Parathyroid adenoma (tissue), 2 donors: Measurements from ENCODE around the gene DRAP1.

ENCODE experiments used
- H2AFZ ChIP-seq: fragments of 300-600 bp; sonication (generic); one replicate; pipeline ENCODE4 v1.7.0; 2017; ENCODE audit warnings: antibody characterized with exemption, mild to moderate bottlenecking
- H3K27ac ChIP-seq: fragments of 300-600 bp; sonication (generic); one replicate; pipeline ENCODE4 v1.7.0; 2017
- H3K27me3 ChIP-seq: fragments of 300-600 bp; sonication (generic); one replicate; pipeline ENCODE4 v1.7.0; 2017; ENCODE audit warnings: low read length; ENCODE audit not compliant: control insufficient read depth, insufficient read depth
- H3K36me3 ChIP-seq: fragments of 300-600 bp; sonication (generic); one replicate; pipeline ENCODE4 v1.7.0; 2017; ENCODE audit warnings: low read length; ENCODE audit not compliant: control insufficient read depth, insufficient read depth
- H3K4me1 ChIP-seq: fragments of 300-600 bp; sonication (generic); one replicate; pipeline ENCODE4 v1.7.0; 2017; ENCODE audit warnings: control low read depth
- H3K4me2 ChIP-seq: fragments of 300-600 bp; sonication (generic); one replicate; pipeline ENCODE4 v1.7.0; 2017; ENCODE audit warnings: low read length
- H3K4me3 ChIP-seq: fragments of 300-600 bp; sonication (generic); one replicate; pipeline ENCODE4 v1.7.0; 2017; ENCODE audit warnings: low read depth, low read length
- H3K79me2 ChIP-seq: fragments of 300-600 bp; sonication (generic); one replicate; pipeline ENCODE4 v1.7.0; 2017; ENCODE audit warnings: control low read depth
- H3K9ac ChIP-seq: fragments of 300-600 bp; sonication (generic); one replicate; pipeline ENCODE4 v1.7.0; 2017; ENCODE audit warnings: mild to moderate bottlenecking
- H3K9me3 ChIP-seq: fragments of 300-600 bp; sonication (generic); one replicate; pipeline ENCODE4 v1.7.0; 2017; ENCODE audit warnings: low read length; ENCODE audit not compliant: control insufficient read depth
- TF ChIP-seq, protein P1 (sequence below): fragments of 300-600 bp; sonication (generic); IDR thresholded peaks from one replicate; pipeline ENCODE4 v1.7.0; 2017; ENCODE audit warnings: antibody characterized with exemption, mild to moderate bottlenecking
- donor health status: primary hyperparathyroidism.

Gene DRAP1

DNA sequence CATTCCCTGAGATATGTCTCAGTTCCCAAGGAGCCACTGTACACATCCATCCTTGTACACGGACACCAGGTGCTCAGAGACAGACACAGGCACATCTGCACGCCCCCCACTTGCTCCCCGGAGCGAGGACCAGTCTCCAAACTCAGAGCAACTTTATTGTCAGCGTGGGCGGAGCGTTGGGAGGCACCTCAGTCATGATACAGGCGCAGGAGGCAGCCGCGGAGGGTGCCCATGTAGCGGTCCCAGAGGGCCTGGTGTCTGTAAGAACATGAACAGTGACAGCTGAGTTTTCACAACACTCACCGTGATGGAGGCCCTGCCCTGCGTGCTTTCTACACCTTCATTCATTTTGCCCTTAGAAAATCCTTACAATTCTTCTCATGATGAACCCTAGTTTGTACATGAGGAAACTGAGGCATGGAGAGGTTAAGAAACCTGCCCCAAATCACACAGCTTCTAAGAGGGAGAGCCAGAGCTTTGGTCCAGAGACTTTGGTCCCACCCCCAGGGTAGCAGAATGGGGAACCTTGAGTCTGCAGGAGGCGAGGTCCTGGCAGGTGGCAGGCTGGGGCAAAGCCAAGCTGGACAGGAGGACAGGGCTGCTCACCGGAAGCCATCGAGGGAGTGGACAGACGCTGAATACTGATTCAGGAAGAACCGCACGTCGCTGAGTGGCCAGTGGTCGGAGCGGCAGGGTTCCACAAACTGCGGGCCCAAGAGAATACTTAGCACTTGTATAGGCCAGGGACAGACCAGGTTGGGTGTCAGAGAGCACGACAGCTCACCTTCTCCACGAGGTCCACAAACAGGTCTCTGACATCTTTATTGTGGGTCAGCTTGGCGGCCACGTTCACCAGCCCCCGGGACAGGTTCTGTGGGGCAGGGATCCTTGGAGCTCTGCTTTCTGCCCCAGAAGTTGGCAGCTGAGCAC is 35.2 kb upstream of the DRAP1 start:
- no peaks in the 10 kb centered on the region for H3K36me3 ChIP-seq
- no peak overlapping the region for H3K4me3 ChIP-seq
- H3K27me3 ChIP-seq: no peaks in the 10 kb centered on the region
- no peak overlapping the region for H2AFZ ChIP-seq
- no peak overlapping the region for H3K4me2 ChIP-seq
- peaks cover 5% of the 10 kb centered on the region for H3K4me1 ChIP-seq
- H3K9me3 ChIP-seq: no peaks in the 10 kb centered on the region
- TF ChIP-seq, protein P1, sequence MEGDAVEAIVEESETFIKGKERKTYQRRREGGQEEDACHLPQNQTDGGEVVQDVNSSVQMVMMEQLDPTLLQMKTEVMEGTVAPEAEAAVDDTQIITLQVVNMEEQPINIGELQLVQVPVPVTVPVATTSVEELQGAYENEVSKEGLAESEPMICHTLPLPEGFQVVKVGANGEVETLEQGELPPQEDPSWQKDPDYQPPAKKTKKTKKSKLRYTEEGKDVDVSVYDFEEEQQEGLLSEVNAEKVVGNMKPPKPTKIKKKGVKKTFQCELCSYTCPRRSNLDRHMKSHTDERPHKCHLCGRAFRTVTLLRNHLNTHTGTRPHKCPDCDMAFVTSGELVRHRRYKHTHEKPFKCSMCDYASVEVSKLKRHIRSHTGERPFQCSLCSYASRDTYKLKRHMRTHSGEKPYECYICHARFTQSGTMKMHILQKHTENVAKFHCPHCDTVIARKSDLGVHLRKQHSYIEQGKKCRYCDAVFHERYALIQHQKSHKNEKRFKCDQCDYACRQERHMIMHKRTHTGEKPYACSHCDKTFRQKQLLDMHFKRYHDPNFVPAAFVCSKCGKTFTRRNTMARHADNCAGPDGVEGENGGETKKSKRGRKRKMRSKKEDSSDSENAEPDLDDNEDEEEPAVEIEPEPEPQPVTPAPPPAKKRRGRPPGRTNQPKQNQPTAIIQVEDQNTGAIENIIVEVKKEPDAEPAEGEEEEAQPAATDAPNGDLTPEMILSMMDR: no peak
- H3K79me2 ChIP-seq: no peaks in the 10 kb centered on the region
- no peak overlapping the region for H3K9ac ChIP-seq
- H3K27ac ChIP-seq: no peak overlapping the region

DNA sequence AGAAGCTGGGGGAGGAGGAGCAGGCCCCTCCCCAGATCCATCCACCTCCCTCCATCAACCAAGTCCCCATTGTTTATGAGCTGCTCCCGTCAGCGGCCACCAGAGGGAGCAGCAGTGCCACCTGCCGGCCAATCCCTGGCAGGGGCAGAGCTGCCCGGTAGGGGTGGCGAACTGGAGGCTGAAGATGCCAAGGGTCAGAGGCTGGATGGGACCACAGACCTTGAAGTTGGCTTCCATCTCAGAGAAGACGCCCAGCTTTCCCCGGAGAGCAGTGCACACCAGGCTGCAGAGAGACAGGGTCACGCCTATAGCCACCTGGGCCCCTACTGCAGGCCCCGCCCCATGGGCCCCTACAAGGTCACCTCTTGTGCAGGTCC is 34.5 kb upstream of the DRAP1 start:
- Histone ChIP-seq H3K9ac (no peak overlapping the region), H3K79me2 (no peaks in the 10 kb centered on the region), H3K27ac (no peak overlapping the region), H3K4me2 (no peak overlapping the region), H3K9me3 (no peaks in the 10 kb centered on the region), H2AFZ (no peak overlapping the region), H3K36me3 (no peaks in the 10 kb centered on the region), H3K27me3 (no peaks in the 10 kb centered on the region), H3K4me1 (peaks cover 5% of the 10 kb centered on the region), H3K4me3 (no peak overlapping the region)
- TF ChIP-seq, protein P1: peak; percentile 90

DNA sequence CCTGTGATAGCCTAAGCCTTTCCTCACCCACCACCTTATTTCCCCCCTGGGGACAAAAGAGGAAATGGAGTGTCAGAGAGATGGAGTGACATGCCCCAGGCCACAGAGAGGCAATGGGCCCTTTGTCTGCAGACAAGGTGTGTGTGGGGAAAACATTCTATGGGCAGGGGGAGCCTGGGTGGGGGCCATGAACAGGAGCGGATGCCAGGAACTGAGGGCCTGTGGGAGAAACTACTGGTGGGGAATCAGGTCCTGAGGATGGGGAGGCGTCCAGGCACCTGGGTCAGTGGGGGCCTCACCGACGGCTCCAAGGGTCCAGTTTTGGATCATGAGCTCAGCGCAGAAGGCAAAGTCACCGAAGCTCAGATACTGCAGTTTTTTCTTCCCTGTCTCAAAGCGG is 34.0 kb upstream of the DRAP1 start:
- H3K27me3 ChIP-seq: no peaks in the 10 kb centered on the region
- H3K9ac ChIP-seq: no peak overlapping the region
- H3K79me2 ChIP-seq: no peaks in the 10 kb centered on the region
- H3K9me3 ChIP-seq: no peaks in the 10 kb centered on the region
- H3K27ac ChIP-seq: no peak overlapping the region
- H3K4me2 ChIP-seq: no peak overlapping the region
- TF ChIP-seq, protein P1: no peak
- H3K4me3 ChIP-seq: no peak overlapping the region
- no peaks in the 10 kb centered on the region for H3K36me3 ChIP-seq
- no peak overlapping the region for H2AFZ ChIP-seq
- peaks cover 8% of the 10 kb centered on the region for H3K4me1 ChIP-seq

- no peaks in the 10 kb centered on the region for H3K79me2 ChIP-seq
- H3K36me3 ChIP-seq: no peaks in the 10 kb centered on the region
- peaks cover 8% of the 10 kb centered on the region for H3K4me1 ChIP-seq
- no peaks in the 10 kb centered on the region for H3K27me3 ChIP-seq
- H2AFZ ChIP-seq: no peak overlapping the region
- H3K9me3 ChIP-seq: no peaks in the 10 kb centered on the region
- H3K9ac ChIP-seq: no peak overlapping the region
- TF ChIP-seq, protein P1: no peak
- H3K4me2 ChIP-seq: no peak overlapping the region
- no peak overlapping the region for H3K4me3 ChIP-seq
- no peak overlapping the region for H3K27ac ChIP-seq
Observed at GRCh38 chr11:65885808-65886536, 33.3 kb upstream of the DRAP1 start.
